ENCODE data around the gene SAP30L. TPM values are rescaled to one million over a fixed set of nuclear protein-coding genes. Genes with fewer than 3 reads are reported as not detected.

The SAP30L gene
- total and polyA plus RNA-seq, 2 of the 4 experiments (the other 2 are of a cell fraction) = 9.7 to 17.6 TPM

- no peaks in the 10 kb centered on the region for H3K9me1 ChIP-seq (ENCODE audit: insufficient read depth, low read length)
- dilution Hi-C loops (cut with HindIII; ENCODE audit: low sequenced_read_pairs, unreplicated experiment) = no loop called here
- peak; percentile 34 for DNase-seq
- in situ Hi-C loops (cut with MboI; ENCODE audit: low sequenced_read_pairs) = loop anchor here (25.0 kb wide), 1 partner anchor 351 kb away; no protein-coding TSS in a partner anchor
- no peak overlapping the region for H3K4ac ChIP-seq (ENCODE audit: low read depth, low read length)
- no peaks in the 10 kb centered on the region for H4K20me1 ChIP-seq (ENCODE audit: insufficient read depth, low read length)
- H2BK15ac ChIP-seq (ENCODE audit: low read depth, low read length) = no peak overlapping the region
- ChIA-PET CTCF (interaction anchor here (0.5 to 1.3 kb wide), 3 partner anchors 9 to 170 kb away, joined by 4 to 5 read pairs (median 4); no protein-coding TSS in a partner anchor), POLR2A (ENCODE audit: unreplicated experiment) (no interaction called here)
- H3K9ac ChIP-seq (ENCODE audit: low read depth, low read length) = no peak overlapping the region
- H2BK120ac ChIP-seq (ENCODE audit: low read depth, low read length) = no peak overlapping the region
- no peak overlapping the region for H3K27ac ChIP-seq (ENCODE audit: insufficient read depth, low read length)
- no peak overlapping the region for H2AK9ac ChIP-seq (replicated peaks; ENCODE audit: low read depth, low read length, poor library complexity)
- H2AFZ ChIP-seq (replicated peaks; ENCODE audit: low read length, poor library complexity) = no peak overlapping the region
- intact Hi-C loops (cut with micrococcal nuclease) = loop anchor here (5.0 kb wide), 1 partner anchor 489 kb away; no protein-coding TSS in a partner anchor
- no peak overlapping the region for H4K91ac ChIP-seq (ENCODE audit: insufficient read depth, low read depth, low read length)
- no peak overlapping the region for H2BK5ac ChIP-seq (ENCODE audit: low read depth, low read length, poor library complexity, severe bottlenecking)
- peak; percentile 62 for ATAC-seq (ENCODE audit: low read depth)
- no TSS peak for BruUV-seq (replicated peaks)
- no peak overlapping the region for H3K18ac ChIP-seq (ENCODE audit: low read depth, low read length)
- TF ChIP-seq USF2 (IDR thresholded peaks at IDR 0.05; ENCODE audit: low read depth, low read length) (no peak), CTCF (conservative IDR thresholded peaks at IDR 0.05; ENCODE audit: low read depth, low read length) (peak; percentile 35), SMC3 (IDR thresholded peaks at IDR 0.05; ENCODE audit: low read depth, low read length) (peak; percentile 37; the same call in 1 of the 2 replicates)
- H4K8ac ChIP-seq (ENCODE audit: low read depth in 2 of 2, low read length in 2 of 2) = no peak overlapping the region
- no peak overlapping the region for H2AK5ac ChIP-seq (ENCODE audit: low read depth, low read length)
- H3K27me3 ChIP-seq (ENCODE audit: control insufficient read depth, insufficient read depth, low read length) = no peaks in the 10 kb centered on the region
- H4K5ac ChIP-seq (ENCODE audit: low read depth, low read length) = no peak overlapping the region
- H3K56ac ChIP-seq (ENCODE audit: extremely low read depth, insufficient read depth, low read length) = no peak overlapping the region
- no peak overlapping the region for H3K14ac ChIP-seq (replicated peaks; ENCODE audit: low read depth, low read length)
- H3K4me3 ChIP-seq (ENCODE audit: insufficient read depth, low read depth, low read length) = no peak overlapping the region
- H3K79me1 ChIP-seq (ENCODE audit: low read depth in 1 of 2, low read length in 2 of 2) = no peaks in the 10 kb centered on the region
- WGBS, 2 experiments (ENCODE audit: extremely low coverage in 2 of 2, insufficient read length in 1 of 2) = 100% methylated on average over 1 of the region's 6 CpGs; no CpG with 5 or more reads in 1 of the 2 experiments
- no peak overlapping the region for H2BK20ac ChIP-seq (ENCODE audit: low read depth, low read length)
- no peak overlapping the region for H3K4me2 ChIP-seq (ENCODE audit: low read depth, low read length)
- H3K4me1 ChIP-seq (ENCODE audit: control insufficient read depth, insufficient read depth, low read length) = peaks cover under 1% of the 10 kb centered on the region; the same call in 1 of the 2 replicates
- peaks cover 10% of the 10 kb centered on the region for H3K36me3 ChIP-seq (ENCODE audit: control insufficient read depth, insufficient read depth, low read length)
- H3K9me3 ChIP-seq (ENCODE audit: control insufficient read depth, insufficient read depth, low read length) = no peaks in the 10 kb centered on the region
- H3K23ac ChIP-seq (ENCODE audit: low read depth, low read length) = no peak overlapping the region
Measured at GRCh38 chr5:154461531-154461930, 15.7 kb downstream of the SAP30L start.

Data from IMR-90 (cell line).